ENCODE measurements around the gene VAPA.

Gene VAPA

GRCh38 chr18:9995631-9996030 is 81.8 kb downstream of the VAPA start:
- DNase-seq (ENCODE audit: low read depth), result no peak
- H3K4me3 ChIP-seq (ENCODE audit: low read depth, low read length), result no peak overlapping the region
- no peak for TF ChIP-seq CTCF (conservative IDR thresholded peaks at IDR 0.05; ENCODE audit: low read depth, low read length)

GRCh38 chr18:9996094-9996493 is 82.3 kb downstream of the VAPA start:
- DNase-seq (ENCODE audit: low read depth), result no peak
- TF ChIP-seq CTCF (conservative IDR thresholded peaks at IDR 0.05; ENCODE audit: low read depth, low read length), result no peak

GRCh38 chr18:9997711-9998110 is 83.9 kb downstream of the VAPA start:
- no peak for DNase-seq (ENCODE audit: low read depth)
- TF ChIP-seq CTCF (conservative IDR thresholded peaks at IDR 0.05; ENCODE audit: low read depth, low read length), result no peak
- H3K4me3 ChIP-seq (ENCODE audit: low read depth, low read length), result no peak overlapping the region

More at GRCh38 chr18:9996094-9996493, 82.3 kb downstream of the VAPA start:
- no peak overlapping the region for H3K4me3 ChIP-seq (ENCODE audit: low read depth, low read length)

- no peak for TF ChIP-seq CTCF (conservative IDR thresholded peaks at IDR 0.05; ENCODE audit: low read depth, low read length)
- no peak overlapping the region for H3K4me3 ChIP-seq (ENCODE audit: low read depth, low read length)
- no peak for DNase-seq (ENCODE audit: low read depth)
These were observed 84.5 kb downstream of the VAPA start for GRCh38 chr18:9998330-9998729.

- no peak for TF ChIP-seq CTCF (conservative IDR thresholded peaks at IDR 0.05; ENCODE audit: low read depth, low read length)
- H3K4me3 ChIP-seq (ENCODE audit: low read depth, low read length), result no peak overlapping the region
- DNase-seq (ENCODE audit: low read depth), result no peak
These were observed 88.5 kb downstream of the VAPA start for GRCh38 chr18:10002280-10002679.

- H3K4me3 ChIP-seq (ENCODE audit: low read depth, low read length), result no peak overlapping the region
- no peak for TF ChIP-seq CTCF (conservative IDR thresholded peaks at IDR 0.05; ENCODE audit: low read depth, low read length)
- no peak for DNase-seq (ENCODE audit: low read depth)
These were observed 89.5 kb downstream of the VAPA start for GRCh38 chr18:10003281-10003680.

GRCh38 chr18:10003866-10004265 is 90.0 kb downstream of the VAPA start:
- H3K4me3 ChIP-seq (ENCODE audit: low read depth, low read length), result no peak overlapping the region
- no peak for DNase-seq (ENCODE audit: low read depth)
- no peak for TF ChIP-seq CTCF (conservative IDR thresholded peaks at IDR 0.05; ENCODE audit: low read depth, low read length)

Data from choroid plexus epithelial cell (primary cell).